Measurements from ENCODE around the gene IFNAR2.

DNA sequence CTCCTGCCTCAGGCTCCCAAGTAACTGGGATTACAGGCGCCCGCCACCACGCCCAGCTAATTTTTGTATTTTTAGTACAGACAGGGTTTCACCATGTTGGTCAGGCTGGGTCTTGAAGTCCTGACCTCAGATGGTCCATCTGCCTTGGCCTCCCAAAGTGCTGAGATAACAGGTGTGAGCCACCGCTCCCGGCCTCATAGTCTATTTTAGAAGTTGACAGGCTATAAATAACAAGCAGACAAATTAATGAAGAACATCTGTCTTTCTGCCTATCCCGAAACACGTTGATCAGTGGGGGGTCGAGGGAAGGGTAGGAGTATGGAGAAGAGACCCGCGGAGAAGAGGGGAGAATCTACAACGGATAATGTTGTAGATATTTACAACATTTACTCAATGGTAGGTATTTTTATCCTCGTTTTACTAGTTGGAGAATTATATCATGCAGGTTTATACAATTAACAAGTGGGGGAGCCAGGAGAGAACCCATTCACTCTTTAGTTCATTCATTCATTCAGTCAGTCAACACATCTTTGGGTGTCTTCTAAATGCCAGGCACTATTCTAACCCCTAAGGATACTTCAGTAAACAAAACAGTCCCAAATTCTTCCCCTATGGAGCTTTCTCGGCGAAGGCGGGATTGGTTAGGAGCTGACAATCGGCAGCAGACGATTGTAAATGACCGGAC lies 497 bp upstream of the IFNAR2 start:
- TF ChIP-seq EZH2 (IDR thresholded peaks at IDR 0.05; ENCODE audit: borderline replicate concordance, insufficient read depth, low read length, poor library complexity, severe bottlenecking) (no peak), EP300 (conservative IDR thresholded peaks at IDR 0.05; ENCODE audit: poor library complexity, severe bottlenecking) (no peak), POLR2AphosphoS5 (IDR thresholded peaks at IDR 0.05) (no peak)
- TF ChIP-seq, protein P1, sequence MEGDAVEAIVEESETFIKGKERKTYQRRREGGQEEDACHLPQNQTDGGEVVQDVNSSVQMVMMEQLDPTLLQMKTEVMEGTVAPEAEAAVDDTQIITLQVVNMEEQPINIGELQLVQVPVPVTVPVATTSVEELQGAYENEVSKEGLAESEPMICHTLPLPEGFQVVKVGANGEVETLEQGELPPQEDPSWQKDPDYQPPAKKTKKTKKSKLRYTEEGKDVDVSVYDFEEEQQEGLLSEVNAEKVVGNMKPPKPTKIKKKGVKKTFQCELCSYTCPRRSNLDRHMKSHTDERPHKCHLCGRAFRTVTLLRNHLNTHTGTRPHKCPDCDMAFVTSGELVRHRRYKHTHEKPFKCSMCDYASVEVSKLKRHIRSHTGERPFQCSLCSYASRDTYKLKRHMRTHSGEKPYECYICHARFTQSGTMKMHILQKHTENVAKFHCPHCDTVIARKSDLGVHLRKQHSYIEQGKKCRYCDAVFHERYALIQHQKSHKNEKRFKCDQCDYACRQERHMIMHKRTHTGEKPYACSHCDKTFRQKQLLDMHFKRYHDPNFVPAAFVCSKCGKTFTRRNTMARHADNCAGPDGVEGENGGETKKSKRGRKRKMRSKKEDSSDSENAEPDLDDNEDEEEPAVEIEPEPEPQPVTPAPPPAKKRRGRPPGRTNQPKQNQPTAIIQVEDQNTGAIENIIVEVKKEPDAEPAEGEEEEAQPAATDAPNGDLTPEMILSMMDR (IDR thresholded peaks at IDR 0.05; ENCODE audit: poor library complexity, severe bottlenecking), result no peak

Data from neural cell (in vitro differentiated cells).